Uterus (tissue), 4 donors: ENCODE data around the gene CPLX1. TPM values are rescaled to one million over a fixed set of nuclear protein-coding genes. Genes with fewer than 3 reads are reported as not detected.

ENCODE experiments used
- DNase-seq, 2 donors: peaks; one replicate each; pipeline ENCODE4 v3.0.0-alpha.2; 2019 to 2020
- H3K27ac ChIP-seq, 2 donors: fragments of 200-600 bp; sonication (generic); 1 replicate in 1 of 2; 2 replicates in 1 of 2; pipeline ENCODE4 v1.5.1; 2016 to 2018
- H3K27me3 ChIP-seq, 2 donors: fragments of 200-600 bp; sonication (generic); one replicate each; pipeline ENCODE4 v1.5.1; 2018 to 2019; ENCODE audit warnings: control low read depth in 1 of 2
- H3K36me3 ChIP-seq, 2 donors: fragments of 200-600 bp; sonication (generic); one replicate each; pipeline ENCODE4 v1.5.1; 2019; ENCODE audit warnings: control low read depth in 1 of 2
- H3K4me1 ChIP-seq, 2 donors: fragments of 200-600 bp; sonication (generic); one replicate each; pipeline ENCODE4 v1.5.1; 2018 to 2019; ENCODE audit warnings: control low read depth in 1 of 2
- H3K4me3 ChIP-seq, 2 donors: fragments of 200-600 bp; sonication (generic); 1 replicate in 1 of 2; 2 replicates in 1 of 2; pipeline ENCODE4 v1.5.1; 2018 to 2019; ENCODE audit warnings: mild to moderate bottlenecking in 1 of 2
- H3K9me3 ChIP-seq, 2 donors: fragments of 200-600 bp; sonication (generic); one replicate each; pipeline ENCODE4 v1.5.1; 2019; ENCODE audit warnings: control low read depth in 1 of 2
- CTCF ChIP-seq, 4 experiments: fragments of 200-600 bp in 2 of 4; fragments of 450-650 bp in 2 of 4; sonication (generic) in 2 of 4; IDR thresholded peaks; one replicate each; pipeline ENCODE4 v1.5.1; 2016 to 2019; ENCODE audit warnings: antibody characterized with exemption in 4 of 4, mild to moderate bottlenecking in 2 of 4, moderate library complexity in 1 of 4
- POLR2A ChIP-seq, 2 donors: fragments of 450-650 bp; IDR thresholded peaks; one replicate each; pipeline ENCODE4 v1.6.1; 2016; ENCODE audit warnings: antibody characterized with exemption in 2 of 2, mild to moderate bottlenecking in 1 of 2, moderate library complexity in 1 of 2
- intact Hi-C: fragments of 100-400 bp; cut with DNase I; formaldehyde crosslinking; loops from one replicate; pipeline ENCODE4 v1.15.1; 2023; ENCODE audit warnings: low total_unique reads
- total RNA-seq, 4 donors: library from RNA; depleted of rRNA in 3 of 4; stranded (reverse); fragments of >200 nt in 3 of 4; gene quantifications; one replicate each; pipeline versions ENCODE4 v1.1.0 to v1.2.4, GENCODE V29; 2014 to 2023
- donor health status: DM: yes; HTN: yes; CAD: no.

The CPLX1 gene
- total RNA-seq, 4 donors from 2014 or later, result 0.14 to 15.1 (median 2.0) TPM

- TF ChIP-seq CTCF (IDR thresholded peaks at IDR 0.05), result no peak
- TF ChIP-seq POLR2A (IDR thresholded peaks at IDR 0.05), result no peak
- H3K27ac ChIP-seq, result no peak overlapping the region
- intact Hi-C loops, result no loop called here
- peaks cover 0 to 4% of the 10 kb centered on the region in 2 donors for H3K4me1 ChIP-seq
- no peak for DNase-seq
- no peaks in the 10 kb centered on the region for H3K36me3 ChIP-seq
- H3K27me3 ChIP-seq, result no peaks in the 10 kb centered on the region
- H3K4me3 ChIP-seq, result no peak overlapping the region
- H3K9me3 ChIP-seq, result peaks cover 0 to 8% of the 10 kb centered on the region in 2 donors
These were observed 59.2 kb downstream of the CPLX1 start for GRCh38 chr4:766559-767283.

- no peak overlapping the region for H3K27ac ChIP-seq
- no peak overlapping the region for H3K4me3 ChIP-seq
- H3K4me1 ChIP-seq, result peaks cover 0 to 4% of the 10 kb centered on the region in 2 donors
- intact Hi-C loops, result no loop called here
- no peaks in the 10 kb centered on the region for H3K27me3 ChIP-seq
- DNase-seq, result no peak
- no peaks in the 10 kb centered on the region for H3K36me3 ChIP-seq
- H3K9me3 ChIP-seq, result peaks cover 0 to 8% of the 10 kb centered on the region in 2 donors
- TF ChIP-seq CTCF (IDR thresholded peaks at IDR 0.05), result no peak
- no peak for TF ChIP-seq POLR2A (IDR thresholded peaks at IDR 0.05)
These were observed 59.8 kb downstream of the CPLX1 start for GRCh38 chr4:766152-766515.

GRCh38 chr4:764405-765169, 61.3 kb downstream of the CPLX1 start:
- Histone ChIP-seq H3K27ac (no peak overlapping the region), H3K36me3 (no peaks in the 10 kb centered on the region), H3K4me1 (no peaks in the 10 kb centered on the region), H3K9me3 (peaks cover 0 to 8% of the 10 kb centered on the region in 2 donors), H3K27me3 (no peaks in the 10 kb centered on the region), H3K4me3 (no peak overlapping the region)
- DNase-seq, result no peak
- TF ChIP-seq POLR2A (IDR thresholded peaks at IDR 0.05) (no peak), CTCF (IDR thresholded peaks at IDR 0.05) (no peak)
- intact Hi-C loops, result no loop called here

GRCh38 chr4:763922-764321, 62.0 kb downstream of the CPLX1 start:
- Histone ChIP-seq H3K4me3 (no peak overlapping the region), H3K27ac (no peak overlapping the region), H3K4me1 (no peaks in the 10 kb centered on the region), H3K9me3 (peaks cover 0 to 8% of the 10 kb centered on the region in 2 donors), H3K27me3 (no peaks in the 10 kb centered on the region), H3K36me3 (no peaks in the 10 kb centered on the region)
- intact Hi-C loops, result no loop called here
- DNase-seq, result no peak
- TF ChIP-seq CTCF (IDR thresholded peaks at IDR 0.05), result no peak
- TF ChIP-seq POLR2A (IDR thresholded peaks at IDR 0.05), result no peak

GRCh38 chr4:763191-763810, 62.6 kb downstream of the CPLX1 start:
- H3K4me3 ChIP-seq, result no peak overlapping the region
- H3K27ac ChIP-seq, result no peak overlapping the region
- no peaks in the 10 kb centered on the region for H3K27me3 ChIP-seq
- H3K36me3 ChIP-seq, result no peaks in the 10 kb centered on the region
- no peak for DNase-seq
- no peak for TF ChIP-seq POLR2A (IDR thresholded peaks at IDR 0.05)
- TF ChIP-seq CTCF (IDR thresholded peaks at IDR 0.05), result no peak
- H3K9me3 ChIP-seq, result peaks cover 0 to 8% of the 10 kb centered on the region in 2 donors
- intact Hi-C loops, result no loop called here
- no peaks in the 10 kb centered on the region for H3K4me1 ChIP-seq
